Ovary (tissue), 9 donors: ENCODE data around the gene AMZ2. TPM values are rescaled to one million over a fixed set of nuclear protein-coding genes. Genes with fewer than 3 reads are reported as not detected.
A peak's percentile ranks its signal among the peaks of the same experiment; 100 is the strongest.
"Not testable (repeated sequence)": the region's sequence is repeated elsewhere in the genome, so short reads cannot be mapped to it uniquely, and the experiment has no call there.

Source experiments
- DNase-seq, 5 donors: peaks; one replicate each; pipeline ENCODE4 v3.0.0-alpha.2; 2019 to 2020
- H3K27ac ChIP-seq, 2 donors: fragments of 200-600 bp; one replicate each; pipeline versions ENCODE4 v1.5.1 to v1.8.0; 2019 to 2022
- H3K27me3 ChIP-seq: fragments of 200-600 bp; one replicate; pipeline ENCODE4 v1.8.0; 2022
- H3K36me3 ChIP-seq: fragments of 200-600 bp; sonication (generic); one replicate; pipeline ENCODE4 v1.5.1; 2019
- H3K4me1 ChIP-seq: one replicate; pipeline ENCODE4 v1.8.1; 2013; ENCODE audit warnings: mild to moderate bottlenecking, moderate library complexity; ENCODE audit not compliant: insufficient read depth
- H3K4me3 ChIP-seq: fragments of 200-600 bp; sonication (generic); one replicate; pipeline ENCODE4 v1.5.1; 2017
- H3K9me3 ChIP-seq, 2 donors: fragments of 200-600 bp in 1 of 2; sonication (generic) in 1 of 2; one replicate each; pipeline versions ENCODE4 v1.5.1 to v1.8.1; 2013 to 2019; ENCODE audit warnings: mild to moderate bottlenecking in 1 of 2, moderate library complexity in 1 of 2
- CTCF ChIP-seq, 3 donors: fragments of 450-650 bp in 2 of 3; fragments of 200-600 bp in 1 of 3; IDR thresholded peaks; one replicate each; pipeline versions ENCODE4 v1.5.1 to v1.8.0; 2016 to 2022; ENCODE audit warnings: antibody characterized with exemption in 3 of 3, mild to moderate bottlenecking in 1 of 3
- EP300 ChIP-seq: sonication (generic); formaldehyde crosslinking; IDR thresholded peaks from one replicate; pipeline ENCODE4 v1.6.1; 2017; ENCODE audit warnings: antibody characterized with exemption
- POLR2A ChIP-seq: fragments of 450-650 bp; IDR thresholded peaks from one replicate; pipeline ENCODE4 v1.6.1; 2017; ENCODE audit warnings: antibody characterized with exemption, mild to moderate bottlenecking, moderate library complexity
- WGBS, 3 donors: extraction: QIAGEN DNeasy Blood & Tissue Kit in 1 of 3; methylation state at CpG; one replicate each; pipeline versions ENCODE4 v1.1.5 to v1.1.7; 2013 to 2017; 5-methylcytosine and 5-hydroxymethylcytosine counted together
- intact Hi-C, 4 donors: fragments of 100-400 bp; cut with DNase I; formaldehyde crosslinking; loops; one replicate each; pipeline versions ENCODE4 v1.11.0 to v1.15.1; 2022 to 2023
- polyA plus RNA-seq, 2 donors: library from polyadenylated mRNA; stranded (reverse); fragments of 200-250 nt in 1 of 2; fragments of 350-450 nt in 1 of 2; fragmentation: Illumina TruSeq in 1 of 2; extraction: RNeasy Lipid Tissue Mini Kit (QIAGEN cat#74804) in 1 of 2; gene quantifications; one replicate each; pipeline ENCODE4 v1.2.3, GENCODE V29; 2013 to 2014
- total RNA-seq, 7 donors: library from RNA; depleted of rRNA in 2 of 7; stranded (reverse); fragments of >200 nt in 2 of 7; fragmentation: NEBNext Ultra II Directional in 3 of 7; extraction: Animal tissue kit (Norgen Biotek cat#: 25700) in 3 of 7; gene quantifications; one replicate each; pipeline versions ENCODE4 v1.1.0 to v1.2.4, GENCODE V29; 2016 to 2023
- donor health status: DM: no; HTN: no; CAD: no; lungs with moderate emphysema.
- donor health status: DM: no; HTN: no; CAD: no.
- donor health status: Bipolar disorder and iron deficiency.
- donor health status: DM: yes; HTN: yes; CAD: no.
- donor health status: DM: no; HTN: no; CAD: no.
- donor health status: DM: yes; HTN: yes; CAD: no.

Gene AMZ2
- total and polyA plus RNA-seq, 9 donors = 30.4 to 131 (median 61.6) TPM

- DNase-seq = peak in 1 of 5 donors; percentile 24
- no peaks in the 10 kb centered on the region for H3K9me3 ChIP-seq
- H3K4me1 ChIP-seq = no peaks in the 10 kb centered on the region
- peak overlapping the region; percentile 66 to 73 for H3K27ac ChIP-seq
- intact Hi-C loops = no loop called here
- peak overlapping the region; percentile 69 for H3K4me3 ChIP-seq
- no peak for TF ChIP-seq EP300
- TF ChIP-seq POLR2A = no peak
- TF ChIP-seq CTCF (IDR thresholded peaks at IDR 0.05) = no peak
- 1% methylated on average over 16 to 50 of the region's 50 CpGs for WGBS, 3 donors
- H3K36me3 ChIP-seq = no peaks in the 10 kb centered on the region
- no peaks in the 10 kb centered on the region for H3K27me3 ChIP-seq
Observed at GRCh38 chr17:68205808-68206720, 41.8 kb upstream of the AMZ2 start.

- TF ChIP-seq POLR2A (no peak), CTCF (IDR thresholded peaks at IDR 0.05) (no peak), EP300 (no peak)
- Histone ChIP-seq H3K9me3 (no peaks in the 10 kb centered on the region), H3K27me3 (no peaks in the 10 kb centered on the region), H3K36me3 (no peaks in the 10 kb centered on the region), H3K4me3 (no peak overlapping the region), H3K4me1 (no peaks in the 10 kb centered on the region), H3K27ac (no peak overlapping the region)
- DNase-seq = peak in 1 of 5 donors; percentile 27
- WGBS, 3 donors = 92 to 96% (median 95%) methylated on average over 28 to 37 of the region's 37 CpGs
- intact Hi-C loops = no loop called here
Observed at GRCh38 chr17:68207651-68208253, 40.1 kb upstream of the AMZ2 start.

GRCh38 chr17:68208651-68209050 is 39.2 kb upstream of the AMZ2 start:
- H3K36me3 ChIP-seq, H3K4me3 ChIP-seq, intact Hi-C loops, H3K4me1 ChIP-seq, DNase-seq, H3K9me3 ChIP-seq, H3K27ac ChIP-seq, H3K27me3 ChIP-seq: not testable (repeated sequence)
- WGBS, 3 donors = 93 to 97% (median 95%) methylated on average over 19 of the region's 19 CpGs

- intact Hi-C loops, H3K36me3 ChIP-seq, DNase-seq, H3K27ac ChIP-seq, H3K27me3 ChIP-seq, H3K9me3 ChIP-seq, H3K4me3 ChIP-seq, H3K4me1 ChIP-seq: not testable (repeated sequence)
- WGBS, 3 donors = 94 to 97% (median 95%) methylated on average over 13 of the region's 13 CpGs
Observed at GRCh38 chr17:68209191-68209900, 38.5 kb upstream of the AMZ2 start.

GRCh38 chr17:68210570-68211315 is 37.1 kb upstream of the AMZ2 start:
- Histone ChIP-seq H3K9me3 (no peaks in the 10 kb centered on the region), H3K36me3 (no peaks in the 10 kb centered on the region), H3K4me1 (no peaks in the 10 kb centered on the region), H3K27ac (no peak overlapping the region), H3K4me3 (no peak overlapping the region), H3K27me3 (no peaks in the 10 kb centered on the region)
- 91 to 94% (median 92%) methylated on average over 10 of the region's 10 CpGs for WGBS, 3 donors
- TF ChIP-seq POLR2A (no peak), EP300 (no peak), CTCF (IDR thresholded peaks at IDR 0.05) (no peak)
- DNase-seq = no peak
- intact Hi-C loops = no loop called here

- intact Hi-C loops, H3K27ac ChIP-seq, H3K36me3 ChIP-seq, H3K27me3 ChIP-seq, H3K4me1 ChIP-seq, H3K9me3 ChIP-seq, H3K4me3 ChIP-seq, DNase-seq: not testable (repeated sequence)
- 50 to 60% (median 58%) methylated on average over 11 of the region's 11 CpGs for WGBS, 3 donors
Observed at GRCh38 chr17:68213428-68214411, 34.1 kb upstream of the AMZ2 start.

GRCh38 chr17:68215453-68215852 is 32.4 kb upstream of the AMZ2 start:
- H3K4me3 ChIP-seq, H3K27me3 ChIP-seq, H3K36me3 ChIP-seq, intact Hi-C loops, H3K9me3 ChIP-seq, H3K27ac ChIP-seq, H3K4me1 ChIP-seq, DNase-seq: not testable (repeated sequence)
- 95 to 97% (median 96%) methylated on average over 5 of the region's 5 CpGs for WGBS, 3 donors
